Hematopoietic multipotent progenitor cell treated with erythropoietin and hydrocortisone succinate and interleukin-3 and kit ligand, for 8 days (in vitro differentiated cells): ENCODE measurements around the gene PROX1.
"Not testable (repeated sequence)": the region's sequence is repeated elsewhere in the genome, so short reads cannot be mapped to it uniquely, and the experiment has no call there.

Experiments
- DNase-seq: peaks from one replicate; pipeline ENCODE4 v3.0.0-alpha.2; 2015

The PROX1 gene

GRCh38 chr1:214075305-214075998 lies 87.7 kb downstream of the PROX1 start:
- no peak for DNase-seq

DNA sequence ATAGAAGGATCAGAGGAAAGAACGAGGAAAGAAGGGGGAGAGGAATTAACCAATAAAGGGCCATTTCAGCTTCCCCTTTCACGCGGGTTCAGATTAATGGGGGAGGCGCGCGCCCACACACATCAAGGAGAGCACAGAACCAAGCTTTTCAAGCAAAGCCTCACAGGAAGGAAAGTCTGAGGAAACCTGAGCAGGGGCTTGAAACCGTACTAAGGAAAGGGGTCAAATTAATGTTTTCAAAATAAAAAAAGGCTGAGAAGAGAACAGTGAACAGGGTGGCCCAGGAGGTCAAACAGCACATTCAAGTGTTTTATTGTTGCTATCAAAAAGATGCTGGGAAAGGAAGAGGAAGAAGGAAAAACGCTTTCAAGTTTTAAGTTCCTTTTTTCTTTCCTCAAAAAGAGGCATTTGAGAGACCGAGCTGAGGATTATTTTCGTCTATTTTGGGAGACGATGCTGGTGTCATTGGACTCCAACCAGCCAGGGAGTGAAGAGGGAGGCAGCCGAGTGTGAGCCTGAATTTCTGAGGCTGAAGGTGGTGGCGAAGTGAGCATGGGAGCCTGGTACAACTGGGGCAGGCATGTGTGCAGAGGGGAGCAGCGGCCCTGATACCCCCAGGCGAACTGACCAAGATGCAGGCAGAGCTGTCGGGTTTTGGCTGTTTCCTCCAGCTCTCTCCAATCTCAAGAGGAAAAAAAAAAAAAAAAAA lies 88.4 kb downstream of the PROX1 start:
- no peak for DNase-seq

GRCh38 chr1:214076708-214077065 lies 88.9 kb downstream of the PROX1 start:
- no peak for DNase-seq

GRCh38 chr1:214078950-214079349 lies 91.2 kb downstream of the PROX1 start:
- DNase-seq, result no peak

- DNase-seq, result no peak
These were observed 97.6 kb downstream of the PROX1 start for GRCh38 chr1:214085325-214085724.

GRCh38 chr1:214086945-214087344 lies 99.2 kb downstream of the PROX1 start:
- no peak for DNase-seq

DNA sequence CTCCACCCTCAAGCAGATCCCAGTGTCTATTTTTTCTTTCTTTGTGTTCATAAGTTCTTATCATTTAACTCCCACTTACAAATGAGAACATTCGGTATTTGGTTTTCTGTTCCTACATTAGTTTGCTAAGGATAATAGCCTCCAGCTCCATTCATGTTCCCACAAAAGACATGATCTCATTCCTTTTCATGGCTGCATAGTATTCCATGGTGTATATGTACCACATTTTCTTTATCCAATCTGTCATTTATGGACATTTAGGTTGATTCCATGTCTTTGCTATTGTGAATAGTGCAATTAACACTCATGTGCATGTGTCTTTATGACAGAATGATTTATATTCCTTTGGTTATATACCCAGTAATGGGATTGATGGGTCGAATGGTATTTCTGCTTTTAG lies 101.2 kb downstream of the PROX1 start:
- DNase-seq, result not testable (repeated sequence)
